Vagina (tissue), 2 donors: ENCODE data around the gene NKAIN2. TPM values are rescaled to one million over a fixed set of nuclear protein-coding genes. Genes with fewer than 3 reads are reported as not detected.

Experiments used
- DNase-seq, 2 donors: peaks; one replicate each; pipeline ENCODE4 v3.0.0-alpha.2; 2017; ENCODE audit errors: extremely low spot score in 2 of 2
- H3K27ac ChIP-seq: fragments of 200-600 bp; sonication (generic); one replicate; pipeline ENCODE4 v1.5.1; 2019
- H3K27me3 ChIP-seq: fragments of 200-600 bp; sonication (generic); one replicate; pipeline ENCODE4 v1.5.1; 2019
- H3K36me3 ChIP-seq, 2 donors: fragments of 200-600 bp; sonication (generic); one replicate each; pipeline ENCODE4 v1.5.1; 2017 to 2019
- H3K4me1 ChIP-seq: fragments of 200-600 bp; sonication (generic); one replicate; pipeline ENCODE4 v1.5.1; 2019
- H3K4me3 ChIP-seq, 2 donors: fragments of 200-600 bp; sonication (generic); 1 replicate in 1 of 2; 2 replicates in 1 of 2; pipeline ENCODE4 v1.5.1; 2016 to 2019
- H3K9me3 ChIP-seq: fragments of 200-600 bp; sonication (generic); one replicate; pipeline ENCODE4 v1.5.1; 2019
- POLR2A ChIP-seq, 2 donors: fragments of 450-650 bp; IDR thresholded peaks; one replicate each; pipeline ENCODE4 v1.6.1; 2017; ENCODE audit warnings: antibody characterized with exemption in 2 of 2, mild to moderate bottlenecking in 2 of 2, moderate library complexity in 2 of 2
- POLR2AphosphoS5 ChIP-seq, 2 donors: sonication (generic); formaldehyde crosslinking; IDR thresholded peaks; one replicate each; pipeline ENCODE4 v1.9.0; 2017; ENCODE audit warnings: antibody characterized with exemption in 2 of 2, mild to moderate bottlenecking in 2 of 2, low read depth in 1 of 2; ENCODE audit not compliant: insufficient read depth in 1 of 2
- intact Hi-C: fragments of 100-400 bp; cut with DNase I; formaldehyde crosslinking; loops from one replicate; pipeline ENCODE4 v1.15.1; 2023
- total RNA-seq: library from RNA; depleted of rRNA; stranded (reverse); fragments of >200 nt; gene quantifications from one replicate; pipeline ENCODE4 v1.2.3, GENCODE V29; 2016
- TF ChIP-seq, protein P1 (sequence below), 3 experiments: fragments of 450-650 bp in 2 of 3; fragments of 200-600 bp in 1 of 3; sonication (generic) in 1 of 3; IDR thresholded peaks; one replicate each; pipeline ENCODE4 v1.5.1; 2017 to 2019; ENCODE audit warnings: antibody characterized with exemption in 3 of 3, mild to moderate bottlenecking in 2 of 3, moderate library complexity in 2 of 3

NKAIN2 gene
- total RNA-seq, 1 donor from 2014 or later = not detected

DNA sequence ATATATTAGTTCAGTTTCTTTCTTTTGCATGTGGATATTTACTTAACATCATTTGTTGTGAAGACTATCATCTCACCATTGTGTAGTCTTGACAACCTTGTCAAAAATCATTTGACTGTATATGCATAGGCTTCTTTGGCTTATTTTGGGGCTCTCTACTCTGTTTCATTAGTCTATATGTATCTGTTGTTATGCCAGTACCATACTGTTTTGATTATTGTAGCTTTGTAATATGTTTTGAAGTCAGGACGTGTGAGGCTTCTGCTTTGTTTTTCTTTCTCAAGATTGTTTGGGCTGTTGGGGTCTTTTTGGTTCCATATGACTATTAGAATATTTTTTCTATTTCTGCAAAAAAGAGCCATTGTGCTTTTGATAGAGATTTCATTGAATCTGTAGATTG is 870.4 kb downstream of the NKAIN2 start:
- Histone ChIP-seq H3K27ac (no peak overlapping the region), H3K27me3 (no peaks in the 10 kb centered on the region), H3K4me3 (no peak overlapping the region), H3K9me3 (no peaks in the 10 kb centered on the region), H3K4me1 (no peaks in the 10 kb centered on the region), H3K36me3 (no peaks in the 10 kb centered on the region)
- no peak for TF ChIP-seq POLR2AphosphoS5 (IDR thresholded peaks at IDR 0.05; ENCODE audit: insufficient read depth in 1 of 2, low read depth in 1 of 2)
- no peak for TF ChIP-seq POLR2A (IDR thresholded peaks at IDR 0.05)
- TF ChIP-seq, protein P1, sequence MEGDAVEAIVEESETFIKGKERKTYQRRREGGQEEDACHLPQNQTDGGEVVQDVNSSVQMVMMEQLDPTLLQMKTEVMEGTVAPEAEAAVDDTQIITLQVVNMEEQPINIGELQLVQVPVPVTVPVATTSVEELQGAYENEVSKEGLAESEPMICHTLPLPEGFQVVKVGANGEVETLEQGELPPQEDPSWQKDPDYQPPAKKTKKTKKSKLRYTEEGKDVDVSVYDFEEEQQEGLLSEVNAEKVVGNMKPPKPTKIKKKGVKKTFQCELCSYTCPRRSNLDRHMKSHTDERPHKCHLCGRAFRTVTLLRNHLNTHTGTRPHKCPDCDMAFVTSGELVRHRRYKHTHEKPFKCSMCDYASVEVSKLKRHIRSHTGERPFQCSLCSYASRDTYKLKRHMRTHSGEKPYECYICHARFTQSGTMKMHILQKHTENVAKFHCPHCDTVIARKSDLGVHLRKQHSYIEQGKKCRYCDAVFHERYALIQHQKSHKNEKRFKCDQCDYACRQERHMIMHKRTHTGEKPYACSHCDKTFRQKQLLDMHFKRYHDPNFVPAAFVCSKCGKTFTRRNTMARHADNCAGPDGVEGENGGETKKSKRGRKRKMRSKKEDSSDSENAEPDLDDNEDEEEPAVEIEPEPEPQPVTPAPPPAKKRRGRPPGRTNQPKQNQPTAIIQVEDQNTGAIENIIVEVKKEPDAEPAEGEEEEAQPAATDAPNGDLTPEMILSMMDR (IDR thresholded peaks at IDR 0.05) = no peak
- DNase-seq = no peak
- intact Hi-C loops = no loop called here

GRCh38 chr6:124676033-124676432 is 872.4 kb downstream of the NKAIN2 start:
- Histone ChIP-seq H3K27ac (no peak overlapping the region), H3K4me3 (no peak overlapping the region), H3K4me1 (no peaks in the 10 kb centered on the region), H3K27me3 (no peaks in the 10 kb centered on the region), H3K36me3 (no peaks in the 10 kb centered on the region), H3K9me3 (no peaks in the 10 kb centered on the region)
- intact Hi-C loops = no loop called here
- TF ChIP-seq POLR2A (IDR thresholded peaks at IDR 0.05) (no peak), POLR2AphosphoS5 (IDR thresholded peaks at IDR 0.05; ENCODE audit: insufficient read depth in 1 of 2, low read depth in 1 of 2) (no peak)
- TF ChIP-seq, protein P1 (IDR thresholded peaks at IDR 0.05) = no peak
- no peak for DNase-seq

GRCh38 chr6:124677874-124678273 is 874.2 kb downstream of the NKAIN2 start:
- intact Hi-C loops = no loop called here
- TF ChIP-seq POLR2AphosphoS5 (IDR thresholded peaks at IDR 0.05; ENCODE audit: insufficient read depth in 1 of 2, low read depth in 1 of 2) = no peak
- TF ChIP-seq, protein P1 (IDR thresholded peaks at IDR 0.05) = no peak
- TF ChIP-seq POLR2A (IDR thresholded peaks at IDR 0.05) = no peak

DNA sequence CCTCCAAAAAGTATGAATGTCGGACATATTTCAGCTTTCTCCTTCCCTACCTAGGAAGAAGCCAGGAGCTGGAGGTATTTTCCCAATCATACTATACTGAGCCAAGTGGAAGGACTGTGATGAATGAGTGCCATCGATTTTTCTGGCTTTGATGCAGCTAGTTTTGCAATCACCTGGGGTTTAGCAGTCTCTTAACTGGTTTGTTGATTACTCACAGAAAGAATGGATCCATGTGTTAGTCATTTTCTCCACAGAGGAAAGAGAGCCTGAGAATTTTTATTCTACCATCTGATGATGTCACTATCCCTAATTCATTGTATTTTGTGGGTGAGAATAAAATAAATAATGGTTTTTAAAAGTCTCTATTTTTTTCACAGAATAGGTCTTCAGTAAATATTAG is 875.7 kb downstream of the NKAIN2 start:
- Histone ChIP-seq H3K27me3 (no peaks in the 10 kb centered on the region), H3K9me3 (no peaks in the 10 kb centered on the region), H3K4me3 (no peak overlapping the region), H3K36me3 (no peaks in the 10 kb centered on the region), H3K27ac (no peak overlapping the region), H3K4me1 (no peaks in the 10 kb centered on the region)
- intact Hi-C loops = no loop called here
- no peak for DNase-seq
- TF ChIP-seq POLR2A (IDR thresholded peaks at IDR 0.05) (no peak), POLR2AphosphoS5 (IDR thresholded peaks at IDR 0.05; ENCODE audit: insufficient read depth in 1 of 2, low read depth in 1 of 2) (no peak)
- TF ChIP-seq, protein P1 (IDR thresholded peaks at IDR 0.05) = no peak

More at GRCh38 chr6:124677874-124678273, 874.2 kb downstream of the NKAIN2 start:
- no peak overlapping the region for H3K27ac ChIP-seq
- H3K9me3 ChIP-seq = no peaks in the 10 kb centered on the region
- DNase-seq = no peak
- no peak overlapping the region for H3K4me3 ChIP-seq
- no peaks in the 10 kb centered on the region for H3K36me3 ChIP-seq
- H3K27me3 ChIP-seq = no peaks in the 10 kb centered on the region
- H3K4me1 ChIP-seq = no peaks in the 10 kb centered on the region

DNA sequence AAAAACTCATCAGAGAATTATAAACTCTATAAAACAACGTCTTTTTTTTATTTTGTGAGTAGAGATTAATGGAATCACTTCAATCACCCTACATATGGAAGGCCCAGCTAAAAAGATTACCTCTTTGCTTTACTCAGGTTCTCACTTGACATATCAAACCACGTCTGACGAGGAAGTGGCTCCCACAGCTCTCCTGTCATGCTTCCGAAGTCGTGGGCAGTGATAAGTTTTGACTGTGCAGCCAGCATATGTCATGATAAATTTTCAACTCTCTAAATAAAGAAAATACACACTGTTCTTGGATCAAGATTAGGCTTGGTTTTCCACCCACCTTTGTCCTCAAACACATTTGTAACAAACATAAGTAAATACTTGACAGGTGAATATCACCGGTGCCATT is 879.1 kb downstream of the NKAIN2 start:
- Histone ChIP-seq H3K4me1 (no peaks in the 10 kb centered on the region), H3K27ac (no peak overlapping the region), H3K9me3 (no peaks in the 10 kb centered on the region), H3K36me3 (no peaks in the 10 kb centered on the region), H3K4me3 (no peak overlapping the region), H3K27me3 (no peaks in the 10 kb centered on the region)
- TF ChIP-seq, protein P1 (IDR thresholded peaks at IDR 0.05) = no peak
- TF ChIP-seq POLR2AphosphoS5 (IDR thresholded peaks at IDR 0.05; ENCODE audit: insufficient read depth in 1 of 2, low read depth in 1 of 2) (no peak), POLR2A (IDR thresholded peaks at IDR 0.05) (no peak)
- intact Hi-C loops = no loop called here
- no peak for DNase-seq
